Kidney (tissue), 14 donors: Measurements from ENCODE around the gene TBX15. TPM values are rescaled to one million over a fixed set of nuclear protein-coding genes. Genes with fewer than 3 reads are reported as not detected.

Experiments
- DNase-seq, 5 donors: peaks; one replicate each; pipeline ENCODE4 v3.0.0-alpha.2; 2013 to 2020
- FAIRE-seq: peaks from 2 replicates; lab custom pipeline; 2012; peaks lifted over from hg19 to GRCh38; lab: Jason Lieb, UNC
- H3K27ac ChIP-seq, 2 donors: one replicate each; pipeline ENCODE4 v1.7.0; 2013; ENCODE audit warnings: low read depth in 2 of 2, low read length in 2 of 2, inconsistent platforms in 1 of 2
- H3K27me3 ChIP-seq: one replicate; pipeline ENCODE4 v1.7.1; 2013; ENCODE audit warnings: low read length, inconsistent platforms; ENCODE audit not compliant: control insufficient read depth, insufficient read depth
- H3K36me3 ChIP-seq, 3 donors: one replicate each; pipeline versions ENCODE4 v1.7.0 to v1.7.1; 2013; ENCODE audit warnings: low read length in 3 of 3, control low read depth in 1 of 3, inconsistent platforms in 1 of 3; ENCODE audit not compliant: insufficient read depth in 3 of 3, control insufficient read depth in 2 of 3
- H3K4me1 ChIP-seq, 3 donors: one replicate each; pipeline versions ENCODE4 v1.7.0 to v1.7.1; 2013; ENCODE audit warnings: low read length in 3 of 3, inconsistent platforms in 1 of 3, low read depth in 1 of 3; ENCODE audit not compliant: control insufficient read depth in 2 of 3, insufficient read depth in 2 of 3
- H3K4me3 ChIP-seq, 3 donors: one replicate each; pipeline versions ENCODE4 v1.7.0 to v1.8.1; 2013; ENCODE audit warnings: low read length in 3 of 3, control low read depth in 1 of 3, inconsistent platforms in 1 of 3
- H3K9ac ChIP-seq, 3 donors: one replicate each; pipeline versions ENCODE4 v1.7.0 to v1.7.1; 2013; ENCODE audit warnings: low read length in 3 of 3, control low read depth in 1 of 3, inconsistent platforms in 1 of 3
- H3K9me3 ChIP-seq, 3 donors: one replicate each; pipeline versions ENCODE4 v1.7.0 to v1.7.1; 2013; ENCODE audit warnings: low read length in 3 of 3, control low read depth in 1 of 3, inconsistent platforms in 1 of 3; ENCODE audit not compliant: control insufficient read depth in 2 of 3, insufficient read depth in 1 of 3
- CTCF ChIP-seq: IDR thresholded peaks from 3 replicates; pipeline ENCODE4 v1.5.1; 2012; ENCODE audit warnings: mild to moderate bottlenecking, moderate library complexity, borderline replicate concordance; ENCODE audit not compliant: insufficient read depth; ENCODE audit errors: extremely low read depth
- intact Hi-C: fragments of 100-400 bp; cut with DNase I; formaldehyde crosslinking; loops from one replicate; pipeline ENCODE4 v1.11.1; 2022
- polyA plus RNA-seq: library from polyadenylated mRNA; stranded (reverse); fragments of 350-450 nt; fragmentation: Illumina TruSeq; extraction: RNeasy Lipid Tissue Mini Kit (QIAGEN cat#74804); gene quantifications from one replicate; pipeline ENCODE4 v1.2.3, GENCODE V29; 2014; ENCODE audit warnings: low read depth, low replicate concordance; ENCODE audit not compliant: insufficient read depth
- total RNA-seq: library from RNA; stranded (reverse); fragmentation: NEBNext Ultra II Directional; extraction: Animal tissue kit (Norgen Biotek cat#: 25700); gene quantifications from one replicate; pipeline ENCODE4 v1.2.1, GENCODE V29; 2021
- donor health status: control.
- donor health status: control.
- donor health status: control.
- donor health status: control.
- donor health status: control.
- donor health status: DM: yes; HTN: yes; CAD: no.
- donor health status: Normal renal cell carcinoma (clear cell type).

The TBX15 gene
- total and polyA plus RNA-seq, 2 donors from 2014 or later = 0.82 TPM; not detected in 1

GRCh38 chr1:119005724-119006405 is 17.7 kb upstream of the TBX15 start:
- Histone ChIP-seq H3K4me1 (peaks cover 0 to 11% (median 0%) of the 10 kb centered on the region in 3 donors), H3K9me3 (peaks cover 0 to 6% (median 0%) of the 10 kb centered on the region in 3 donors), H3K9ac (no peak overlapping the region), H3K36me3 (no peaks in the 10 kb centered on the region), H3K4me3 (no peak overlapping the region), H3K27me3 (peaks cover 79% of the 10 kb centered on the region), H3K27ac (no peak overlapping the region)
- TF ChIP-seq CTCF = no peak
- DNase-seq = peak in 1 of 5 donors; percentile 48
- intact Hi-C loops = no loop called here
- no peak for FAIRE-seq

GRCh38 chr1:119004781-119005180 is 16.6 kb upstream of the TBX15 start:
- no peak for FAIRE-seq

GRCh38 chr1:119004129-119004527 is 16.0 kb upstream of the TBX15 start:
- DNase-seq (no peak), FAIRE-seq (no peak)
- Histone ChIP-seq H3K27ac (no peak overlapping the region), H3K9ac (no peak overlapping the region), H3K4me3 (no peak overlapping the region), H3K36me3 (no peaks in the 10 kb centered on the region), H3K27me3 (peaks cover 81% of the 10 kb centered on the region), H3K9me3 (peaks cover 0 to 6% (median 0%) of the 10 kb centered on the region in 3 donors), H3K4me1 (peaks cover 0 to 12% (median 0%) of the 10 kb centered on the region in 3 donors)
- no peak for TF ChIP-seq CTCF
- intact Hi-C loops = no loop called here

More at GRCh38 chr1:119004781-119005180, 16.6 kb upstream of the TBX15 start:
- no peak for DNase-seq
- no peak for TF ChIP-seq CTCF
- H3K27ac ChIP-seq = no peak overlapping the region
- peaks cover 82% of the 10 kb centered on the region for H3K27me3 ChIP-seq
- no peak overlapping the region for H3K4me3 ChIP-seq
- intact Hi-C loops = no loop called here
- no peak overlapping the region for H3K9ac ChIP-seq
- H3K4me1 ChIP-seq = peaks cover 0 to 12% (median 0%) of the 10 kb centered on the region in 3 donors
- no peaks in the 10 kb centered on the region for H3K36me3 ChIP-seq
- peaks cover 0 to 6% (median 0%) of the 10 kb centered on the region in 3 donors for H3K9me3 ChIP-seq
